Dedifferentiated amniotic fluid mesenchymal stem cell (primary cell): ENCODE measurements around the gene VPS50.
"Not testable (repeated sequence)": the region's sequence is repeated elsewhere in the genome, so short reads cannot be mapped to it uniquely, and the experiment has no call there.

Experiments used
- DNase-seq: peaks from one replicate; pipeline ENCODE4 v3.0.0-alpha.2; 2016; ENCODE audit errors: extremely low spot score

The VPS50 gene

DNA sequence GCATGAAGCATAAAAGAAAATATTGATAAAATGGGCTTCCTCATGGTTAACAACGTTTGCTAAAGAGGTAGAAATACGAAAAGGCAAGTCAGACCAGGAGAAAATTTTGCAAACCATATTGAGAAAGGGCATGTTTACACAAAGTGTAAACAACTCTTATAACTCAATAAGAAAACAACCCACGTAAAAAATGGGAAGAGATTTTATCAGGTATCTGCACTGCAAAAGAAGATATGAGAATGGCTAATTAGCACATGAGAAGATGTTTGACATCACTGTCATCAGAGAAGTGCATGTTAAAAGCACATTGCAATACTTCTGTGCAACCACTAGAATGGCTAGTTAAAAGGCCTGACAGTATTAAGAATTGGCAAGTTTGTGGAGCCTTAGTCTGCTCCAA is 99.5 kb downstream of the VPS50 start:
- DNase-seq = no peak

DNA sequence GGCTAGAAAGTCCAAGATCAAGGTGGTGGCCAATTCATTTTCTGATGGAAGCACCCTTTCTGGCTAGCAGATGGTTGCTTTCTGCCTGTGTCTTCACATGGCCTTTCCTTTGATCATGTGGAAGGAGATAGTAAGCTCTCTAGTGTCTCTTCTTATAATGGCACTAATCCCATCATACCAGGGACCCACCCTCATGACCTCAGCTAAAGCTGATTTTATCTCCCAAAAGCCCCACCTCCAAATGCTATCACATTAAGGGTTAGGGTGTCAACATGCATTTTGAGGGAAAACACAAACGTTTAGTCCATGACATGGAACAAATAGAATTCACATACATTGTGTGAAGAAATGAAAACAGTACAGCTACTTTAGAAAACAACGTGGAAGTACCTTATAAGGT is 100.0 kb downstream of the VPS50 start:
- DNase-seq = no peak

DNA sequence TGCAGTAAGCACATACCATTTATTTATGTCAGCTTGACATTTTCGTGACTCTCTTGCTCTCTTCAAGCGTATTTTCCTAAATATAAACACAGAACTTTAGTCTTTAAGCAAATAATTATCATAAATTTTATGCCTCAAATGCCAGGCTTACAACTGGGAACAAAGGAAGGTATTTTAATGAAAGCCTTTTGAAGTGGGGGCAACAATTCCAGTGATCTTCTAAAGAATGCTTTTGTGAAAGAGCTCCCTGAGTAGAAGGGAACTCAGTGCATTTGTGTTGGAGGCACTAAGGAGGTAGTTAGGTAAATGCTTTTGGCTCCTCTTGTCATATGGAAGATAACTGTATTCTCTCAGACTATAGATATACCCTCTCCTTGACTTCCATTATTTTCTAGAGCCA is 104.9 kb downstream of the VPS50 start:
- DNase-seq = no peak

DNA sequence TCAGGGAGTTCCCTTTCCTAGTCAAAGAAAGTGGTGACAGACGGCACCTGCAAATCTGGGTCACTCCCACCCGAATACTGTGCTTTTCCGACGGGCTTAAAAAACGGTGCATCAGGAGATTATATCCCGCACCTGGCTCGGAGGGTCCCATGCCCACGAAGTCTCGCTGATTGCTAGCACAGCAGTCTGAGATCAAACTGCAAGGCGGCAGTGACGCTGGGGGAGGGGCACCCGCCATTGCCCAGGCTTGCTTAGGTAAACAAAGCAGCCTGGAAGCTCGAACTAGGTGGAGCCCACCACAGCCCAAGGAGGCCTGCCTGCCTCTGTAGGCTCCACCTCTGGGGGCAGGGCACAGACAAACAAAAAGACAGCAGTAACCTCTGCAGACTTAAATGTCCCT is 110.0 kb downstream of the VPS50 start:
- DNase-seq = not testable (repeated sequence)

DNA sequence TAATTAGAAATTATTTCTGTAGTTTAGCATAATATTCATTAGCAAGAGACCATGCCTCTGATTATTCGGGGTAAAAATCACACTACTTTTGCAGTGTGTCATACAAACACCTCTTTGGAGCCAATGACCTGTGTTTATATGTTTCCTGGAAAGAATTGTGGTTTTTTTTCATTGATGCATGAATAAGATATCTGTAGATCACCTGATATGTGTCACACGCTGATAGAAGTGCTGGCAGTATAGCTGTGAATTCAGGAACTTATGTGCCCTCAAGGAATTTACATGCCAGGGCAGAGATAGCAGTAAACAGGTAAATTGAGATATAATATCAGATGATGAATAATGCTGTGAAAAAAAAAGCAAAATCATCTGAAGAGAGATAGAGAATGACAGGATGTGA is 118.2 kb downstream of the VPS50 start:
- no peak for DNase-seq

DNA sequence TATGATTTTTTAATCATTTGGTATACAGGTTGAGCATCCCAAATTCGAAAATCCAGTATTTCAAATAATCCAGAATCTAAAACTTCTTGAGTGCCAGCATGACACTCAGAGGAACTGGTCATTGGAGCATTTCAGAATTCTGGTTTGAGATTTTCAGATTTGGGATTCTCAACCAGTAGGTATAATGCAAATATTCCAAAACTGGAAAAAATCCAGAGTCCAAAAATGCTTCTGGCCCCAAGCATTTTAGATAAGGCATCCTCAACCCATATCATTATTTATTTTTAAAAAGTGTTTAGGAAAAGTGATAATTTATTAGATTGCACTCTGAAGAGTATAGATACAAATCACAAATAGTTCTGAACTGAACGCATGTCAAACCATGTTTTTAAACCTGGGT is 120.7 kb downstream of the VPS50 start:
- no peak for DNase-seq

DNA sequence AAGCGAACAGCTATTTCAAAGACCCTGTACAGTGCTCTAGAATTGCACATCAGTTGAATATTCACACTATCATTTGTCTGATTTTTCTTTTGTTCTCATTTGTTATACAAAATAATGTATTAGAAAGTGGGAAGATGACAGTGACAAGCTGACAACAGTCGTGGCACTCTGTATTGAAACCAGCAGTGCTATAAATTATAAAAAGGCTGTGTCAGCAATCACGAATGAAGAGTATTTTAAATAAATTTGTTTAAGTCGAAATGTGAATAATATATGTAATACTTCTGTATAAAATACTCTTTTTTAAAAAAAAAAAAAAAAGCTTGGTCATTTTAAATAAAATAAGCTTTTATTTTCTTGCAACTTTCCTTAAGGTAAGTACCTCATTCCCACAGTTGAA is 122.6 kb downstream of the VPS50 start:
- no peak for DNase-seq

DNA sequence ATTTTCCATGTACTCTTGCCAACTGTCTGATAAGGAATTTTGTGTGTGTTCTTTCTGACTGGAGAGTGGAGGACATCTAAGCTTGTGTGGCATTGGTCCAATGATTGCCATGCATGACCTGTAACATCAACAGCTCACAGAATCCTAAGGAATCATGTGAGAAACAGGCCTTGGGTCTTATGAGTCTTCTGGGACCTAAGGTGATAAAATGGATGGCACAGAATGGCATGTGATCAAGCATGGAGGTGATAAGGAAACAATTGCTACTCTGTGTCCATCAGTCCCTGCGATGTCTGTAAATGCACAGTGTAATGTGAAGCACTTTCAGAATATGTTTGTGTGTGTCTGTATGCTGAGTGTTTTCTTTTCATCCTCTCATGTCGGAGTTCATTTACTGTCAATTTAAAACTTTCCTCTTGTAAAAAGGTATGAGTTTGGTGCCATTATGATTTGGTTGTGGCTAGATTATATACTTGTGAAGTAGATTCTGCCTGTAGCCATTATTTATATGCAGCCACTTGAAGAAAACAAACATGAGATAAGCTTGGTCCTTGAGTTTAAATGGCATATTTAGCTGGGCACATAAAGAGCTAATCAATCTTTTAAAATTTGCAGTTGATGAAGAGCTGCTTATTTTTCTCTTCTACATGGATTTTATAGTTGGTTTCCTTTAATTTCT is 127.5 kb downstream of the VPS50 start:
- no peak for DNase-seq

DNA sequence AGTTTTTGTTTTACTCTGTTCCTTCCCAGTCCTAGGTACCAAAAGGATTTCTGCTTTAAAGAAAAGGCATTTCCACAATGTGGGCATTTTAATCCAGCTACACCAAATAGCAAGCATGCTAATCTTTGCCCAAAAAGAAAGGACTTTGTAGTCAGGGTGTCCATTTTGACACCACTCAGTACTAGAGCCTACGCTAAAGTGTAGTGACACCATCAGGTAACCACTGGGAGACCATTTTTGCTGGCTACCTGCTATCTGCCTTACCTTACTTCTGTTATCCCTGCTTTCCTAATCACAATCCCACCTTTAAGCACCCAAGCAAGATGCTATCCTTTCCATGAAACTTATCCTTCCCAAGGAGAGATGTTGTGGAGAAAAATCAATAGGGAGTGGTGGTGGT is 129.7 kb downstream of the VPS50 start:
- no peak for DNase-seq

DNA sequence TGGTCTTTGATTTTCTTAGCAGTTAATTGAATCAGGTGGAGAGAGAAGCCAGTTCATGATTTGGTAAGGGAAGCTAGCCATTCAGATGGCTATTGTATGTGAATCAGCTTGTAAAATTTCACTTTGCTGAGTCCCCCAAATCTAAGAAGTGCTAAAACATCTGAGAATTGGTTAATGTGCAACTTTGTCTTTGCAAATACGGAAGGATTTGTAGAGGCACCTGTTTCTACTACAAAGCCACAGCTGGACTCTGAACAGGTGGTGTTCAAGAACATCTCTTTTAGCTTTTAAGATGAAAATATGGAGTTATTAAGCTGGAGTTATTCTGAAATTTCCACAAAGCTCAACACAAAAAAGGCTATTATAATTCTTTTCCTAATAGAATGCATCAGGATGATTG is 132.6 kb downstream of the VPS50 start:
- DNase-seq = no peak

DNA sequence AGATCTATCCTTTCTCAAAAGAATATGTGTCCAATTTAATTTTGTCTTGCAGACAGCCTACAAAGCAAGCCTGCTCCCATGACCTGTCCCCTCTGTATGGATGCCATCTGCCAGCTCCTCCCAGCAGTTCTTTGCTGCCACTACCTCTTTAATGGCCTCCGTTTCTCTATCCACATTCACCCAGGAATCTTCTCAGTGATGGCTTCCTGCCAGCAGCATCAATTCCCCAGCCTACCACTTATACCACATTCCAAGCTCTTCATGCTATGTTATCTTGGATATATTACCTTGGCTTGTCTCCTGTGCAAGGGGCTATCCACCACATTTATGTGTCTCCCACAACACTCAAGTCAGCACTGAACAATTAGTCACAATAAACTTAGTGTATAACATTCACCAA is 133.2 kb downstream of the VPS50 start:
- DNase-seq = no peak

DNA sequence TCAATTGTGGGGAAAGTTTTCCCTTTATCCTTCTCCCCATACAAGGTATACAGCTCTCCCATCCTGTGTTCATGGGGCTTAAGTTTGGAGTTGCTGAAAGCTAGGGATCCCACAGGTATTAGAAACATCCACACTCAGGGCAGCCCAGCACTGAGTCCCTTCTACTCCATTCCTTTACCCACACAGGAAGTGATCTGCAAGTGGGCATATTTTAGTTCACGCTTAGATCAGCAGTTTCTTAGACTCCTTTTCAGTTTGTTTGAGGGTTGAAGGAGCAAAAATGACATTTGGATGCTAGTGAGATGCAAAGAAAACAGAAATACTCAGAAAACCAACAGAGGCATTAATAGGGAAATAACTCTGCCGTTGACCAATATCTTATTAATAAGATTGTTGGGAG is 134.7 kb downstream of the VPS50 start:
- DNase-seq = no peak

DNA sequence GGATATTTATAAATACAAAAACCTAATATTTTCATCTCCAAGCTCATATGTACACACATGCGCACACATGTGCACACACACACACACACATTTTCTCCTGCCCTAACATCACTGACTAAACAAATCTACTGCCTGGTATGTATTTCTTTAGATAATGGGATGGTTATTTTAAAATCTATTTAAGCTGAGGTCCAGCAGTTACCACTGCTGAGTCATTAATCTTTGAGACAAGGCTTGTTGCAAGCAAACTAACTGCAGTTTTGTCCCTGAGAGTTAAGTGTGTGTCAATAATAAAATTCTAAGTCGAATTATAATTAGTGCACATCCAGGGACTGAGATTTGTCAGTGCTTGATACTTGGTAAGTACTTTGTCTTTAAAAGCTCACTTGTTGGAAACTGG is 135.1 kb downstream of the VPS50 start:
- no peak for DNase-seq

DNA sequence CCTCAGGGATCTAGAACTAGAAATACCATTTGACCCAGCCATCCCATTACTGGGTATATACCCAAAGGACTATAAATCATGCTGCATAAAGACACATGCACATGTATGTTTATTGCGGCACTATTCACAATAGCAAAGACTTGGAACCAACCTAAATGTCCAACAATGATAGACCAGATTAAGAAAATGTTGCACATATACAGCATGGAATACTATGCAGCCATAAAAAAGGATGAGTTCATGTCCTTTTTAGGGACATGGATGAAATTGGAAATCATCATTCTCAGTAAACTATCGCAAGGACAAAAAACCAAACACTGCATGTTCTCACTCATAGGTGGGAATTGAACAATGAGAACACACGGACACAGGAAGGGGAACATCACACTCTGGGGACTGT is 138.8 kb downstream of the VPS50 start:
- not testable (repeated sequence) for DNase-seq

DNA sequence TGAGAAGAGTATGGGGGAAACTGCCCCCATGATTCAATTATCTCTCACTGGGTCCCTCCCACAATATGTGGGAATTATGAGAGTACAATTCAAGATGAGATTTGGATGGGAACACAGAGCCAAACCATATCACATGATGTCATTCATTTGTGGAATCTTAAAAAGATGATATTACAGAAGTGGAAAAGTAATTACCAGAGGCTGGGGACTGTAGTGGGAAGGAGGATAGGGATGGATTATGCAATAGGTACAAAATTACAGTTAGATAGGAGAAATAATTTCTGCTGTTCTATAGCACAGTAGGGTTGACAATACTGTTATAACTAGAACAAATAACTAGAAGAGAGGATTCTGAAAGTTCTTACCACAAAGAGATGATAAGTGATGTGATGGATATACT is 141.4 kb downstream of the VPS50 start:
- no peak for DNase-seq

DNA sequence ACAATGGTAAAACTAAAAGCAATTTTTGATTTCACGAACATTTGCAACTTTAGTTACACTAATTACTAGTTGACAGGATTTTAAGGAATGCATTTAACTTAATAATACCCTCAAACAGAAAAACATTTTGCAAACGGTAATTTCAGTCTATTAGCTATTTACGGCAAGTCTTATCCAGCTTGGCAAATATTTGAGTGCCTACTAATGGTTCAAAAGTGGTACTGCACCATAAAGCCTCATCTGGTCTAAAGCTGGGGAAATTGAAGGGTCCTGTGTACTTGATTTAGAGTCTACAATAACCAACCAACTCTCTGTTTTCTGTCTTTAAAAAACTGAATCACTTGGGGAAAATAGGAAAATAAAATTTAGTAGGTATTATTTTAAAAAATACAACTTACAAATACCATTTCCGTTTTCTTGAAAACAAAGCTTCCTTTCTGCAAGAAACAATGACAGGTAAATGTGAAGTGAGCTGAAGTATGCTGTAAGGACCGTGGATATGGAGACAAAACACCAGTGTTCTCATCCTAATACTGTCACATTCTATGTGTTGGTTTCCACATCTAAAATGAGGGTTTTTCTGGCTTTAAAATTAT is 142.3 kb downstream of the VPS50 start:
- peak; percentile 52 for DNase-seq

DNA sequence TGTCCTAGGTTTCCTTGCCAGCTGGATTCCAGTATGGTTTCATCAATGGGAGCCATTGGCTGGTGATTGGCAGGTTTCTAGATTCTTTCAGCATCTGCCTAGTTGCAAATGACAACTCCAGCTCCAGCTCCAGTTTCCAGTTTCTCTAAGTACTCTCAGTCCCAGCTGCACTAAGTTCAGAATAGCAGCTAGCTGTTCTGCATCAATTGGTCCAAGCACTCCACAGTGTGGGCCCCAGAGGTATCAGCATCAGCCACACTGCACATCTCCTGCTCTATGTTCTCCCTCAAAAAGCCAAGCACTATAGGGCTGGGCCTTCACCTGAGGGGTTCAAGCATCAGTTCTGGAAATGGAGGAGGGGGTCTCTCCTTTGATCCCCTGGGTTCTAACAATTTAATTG is 143.4 kb downstream of the VPS50 start:
- DNase-seq = no peak

DNA sequence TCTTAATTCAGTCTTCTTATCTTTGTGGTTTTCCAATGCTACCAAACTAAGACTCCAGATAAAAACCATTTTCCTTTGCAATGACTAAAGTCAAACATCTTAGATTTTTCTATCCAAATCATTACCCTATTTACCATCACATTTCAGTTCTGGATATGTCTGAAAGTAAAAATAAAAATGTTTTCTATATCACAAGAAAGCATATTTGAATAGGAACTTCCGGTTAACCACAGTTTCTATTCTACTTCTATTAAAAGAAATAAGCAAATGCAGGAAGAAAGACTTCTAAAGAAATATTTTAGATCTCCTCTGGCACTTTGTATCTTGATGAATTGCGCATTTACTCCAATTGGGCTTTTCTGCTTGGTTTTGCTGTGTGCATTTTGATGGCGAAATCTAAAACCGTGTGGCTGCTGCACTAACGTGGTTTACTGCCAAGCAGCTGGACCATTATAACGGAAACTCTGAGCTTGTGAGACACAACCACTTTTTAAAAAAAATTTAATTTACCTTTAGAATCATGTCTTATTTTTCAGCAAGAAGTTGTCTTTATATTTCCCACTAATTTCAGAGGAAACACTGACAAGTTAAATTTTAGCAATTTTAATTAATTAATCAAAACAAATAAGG is 146.1 kb downstream of the VPS50 start:
- DNase-seq = no peak

DNA sequence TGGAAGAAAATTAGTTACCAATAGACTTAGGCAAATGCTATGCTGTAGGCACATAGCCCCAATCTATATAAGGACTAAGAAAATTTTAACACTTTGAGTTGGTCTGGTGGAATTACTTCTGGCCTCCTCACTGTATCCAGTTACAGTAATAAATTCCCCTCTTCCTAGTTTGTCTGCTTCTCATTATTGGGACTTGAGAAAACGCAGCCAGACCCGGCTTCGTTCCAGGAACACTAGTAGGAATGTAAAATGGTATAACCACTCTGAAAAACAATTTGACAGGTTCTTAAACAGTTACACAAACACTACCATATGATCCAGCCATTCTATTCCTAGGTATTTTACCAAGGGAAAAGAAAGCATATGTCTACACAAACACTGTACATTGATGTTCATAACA is 150.2 kb downstream of the VPS50 start:
- no peak for DNase-seq

DNA sequence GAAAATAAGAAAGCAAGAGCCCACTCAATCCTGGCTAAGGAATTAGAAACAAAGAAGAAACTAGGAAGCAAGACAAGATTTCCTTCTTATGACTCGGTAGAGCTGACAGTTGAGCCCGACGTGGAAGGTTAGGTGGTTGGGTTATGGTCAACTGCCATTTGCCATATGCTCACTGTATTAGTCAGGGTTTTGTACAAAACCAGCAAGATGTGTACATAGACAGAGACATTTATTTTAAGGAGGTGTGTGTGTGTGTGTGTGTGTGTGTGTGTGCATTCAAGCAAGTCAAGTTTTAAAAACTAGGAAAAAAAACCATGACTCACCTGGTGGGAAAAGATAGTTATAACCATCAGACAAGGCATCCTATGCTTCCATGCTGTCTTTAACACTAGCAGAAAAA is 158.5 kb downstream of the VPS50 start:
- DNase-seq = no peak

DNA sequence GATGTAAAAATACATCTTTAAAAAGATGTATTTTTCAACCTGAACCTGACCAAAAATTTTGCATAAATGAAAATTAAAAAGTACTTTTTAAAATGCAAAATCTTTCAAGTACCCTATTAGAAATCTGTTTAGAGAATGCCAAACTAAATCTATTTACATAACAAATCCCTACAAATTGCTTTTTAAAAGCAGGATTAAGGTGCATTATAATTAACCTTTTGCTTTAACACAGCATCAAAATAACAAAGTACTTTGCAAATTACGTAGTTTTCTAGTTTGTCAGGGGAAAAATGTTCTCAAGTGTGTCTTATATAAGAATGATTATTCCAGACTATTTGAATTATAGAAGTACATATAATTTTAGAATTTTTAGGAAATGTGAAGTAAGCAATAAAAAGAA is 160.8 kb downstream of the VPS50 start:
- no peak for DNase-seq

DNA sequence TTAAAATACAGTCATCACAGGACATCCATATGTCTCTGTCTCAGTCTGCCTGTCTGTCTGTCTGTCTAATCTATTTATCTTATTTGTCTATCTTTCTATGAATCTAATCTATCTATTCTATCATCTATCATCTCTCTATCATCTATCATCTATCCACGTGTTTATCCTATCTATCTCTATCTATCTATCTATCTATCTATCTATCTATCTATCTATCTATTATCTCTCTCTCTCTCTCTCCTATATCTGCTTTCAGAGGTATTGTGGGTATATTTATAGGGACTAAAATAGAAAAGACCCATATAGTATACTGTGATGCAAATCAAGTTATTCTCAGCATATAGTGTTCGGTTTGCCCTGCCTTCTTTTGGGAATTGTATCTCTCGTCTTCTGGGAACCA is 167.5 kb downstream of the VPS50 start:
- no peak for DNase-seq

DNA sequence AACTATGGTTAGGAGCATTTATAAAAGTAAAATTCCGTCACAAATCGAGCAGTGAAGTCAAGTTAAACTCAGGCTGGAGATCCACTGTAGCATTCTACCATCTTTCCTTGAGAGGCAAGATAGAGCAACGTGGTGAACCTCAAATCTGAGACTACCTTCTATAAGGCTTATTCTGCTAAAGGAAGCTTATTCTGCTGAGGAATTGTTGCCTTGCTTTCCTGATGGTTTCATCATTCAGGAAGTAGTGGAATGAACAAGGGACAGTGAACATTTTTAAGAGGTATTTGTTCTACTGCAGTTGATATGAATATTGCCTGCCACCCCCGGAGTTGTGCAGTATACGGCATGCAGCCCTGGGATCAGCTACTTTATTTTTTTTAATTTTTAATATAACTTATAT is 170.8 kb downstream of the VPS50 start:
- DNase-seq = no peak

DNA sequence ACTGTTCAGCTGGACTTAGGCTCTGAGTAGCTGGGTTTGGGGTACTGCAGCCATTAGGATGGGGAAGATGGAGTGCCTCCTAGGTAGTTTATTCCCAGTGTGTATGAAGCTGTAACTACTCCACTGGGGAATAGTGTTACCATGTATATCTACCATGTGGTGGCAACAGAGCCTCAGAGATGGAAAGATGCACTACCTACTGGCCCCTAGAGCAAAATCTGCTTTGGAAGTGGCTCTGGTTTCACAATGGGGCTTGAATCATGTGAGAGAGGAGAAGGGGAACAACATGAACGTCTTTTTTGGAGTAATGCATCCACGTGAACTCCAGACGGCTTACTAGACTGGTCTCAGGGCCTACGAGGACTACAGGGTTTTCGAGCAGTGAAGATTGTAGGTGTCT is 175.1 kb downstream of the VPS50 start:
- DNase-seq = no peak
